Fibroblast of lung (primary cell): ENCODE results near the gene TBC1D14.

ENCODE experiments used
- EZH2 ChIP-seq: IDR thresholded peaks from 2 replicates; pipeline ENCODE4 v1.5.1; 2012; ENCODE audit warnings: low read length, control low read depth, mild to moderate bottlenecking; ENCODE audit errors: missing control alignments
- TF ChIP-seq, protein P1 (sequence below), 2 donors: IDR thresholded peaks in 1 of 2; conservative IDR thresholded peaks in 1 of 2; 1 replicate in 1 of 2; 2 replicates in 1 of 2; pipeline ENCODE4 v1.5.1; 2011 to 2012; ENCODE audit warnings: low read length in 2 of 2, control low read depth in 1 of 2, inconsistent platforms in 1 of 2, low read depth in 1 of 2, mild to moderate bottlenecking in 1 of 2

DNA sequence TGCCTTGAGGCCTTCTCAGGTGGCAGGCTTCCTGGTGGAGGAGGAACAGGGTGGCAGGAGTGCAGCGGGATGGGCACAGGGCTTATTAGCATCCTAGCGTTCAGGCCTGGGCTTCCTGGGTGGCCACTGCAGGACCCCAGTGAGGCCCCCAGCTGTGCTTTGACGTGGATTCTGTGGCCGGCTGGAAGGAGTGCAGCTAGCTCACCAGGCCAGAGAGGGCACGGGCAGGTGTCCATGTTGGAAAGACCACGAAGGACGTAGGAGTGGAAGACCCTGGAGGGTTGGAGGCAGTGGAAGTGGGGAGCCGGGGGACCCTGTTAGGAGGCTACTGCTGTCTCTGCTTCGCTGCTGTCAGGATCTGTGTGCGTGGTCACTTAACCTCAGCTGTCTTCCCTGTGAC is 120.3 kb downstream of the TBC1D14 start:
- TF ChIP-seq, protein P1, sequence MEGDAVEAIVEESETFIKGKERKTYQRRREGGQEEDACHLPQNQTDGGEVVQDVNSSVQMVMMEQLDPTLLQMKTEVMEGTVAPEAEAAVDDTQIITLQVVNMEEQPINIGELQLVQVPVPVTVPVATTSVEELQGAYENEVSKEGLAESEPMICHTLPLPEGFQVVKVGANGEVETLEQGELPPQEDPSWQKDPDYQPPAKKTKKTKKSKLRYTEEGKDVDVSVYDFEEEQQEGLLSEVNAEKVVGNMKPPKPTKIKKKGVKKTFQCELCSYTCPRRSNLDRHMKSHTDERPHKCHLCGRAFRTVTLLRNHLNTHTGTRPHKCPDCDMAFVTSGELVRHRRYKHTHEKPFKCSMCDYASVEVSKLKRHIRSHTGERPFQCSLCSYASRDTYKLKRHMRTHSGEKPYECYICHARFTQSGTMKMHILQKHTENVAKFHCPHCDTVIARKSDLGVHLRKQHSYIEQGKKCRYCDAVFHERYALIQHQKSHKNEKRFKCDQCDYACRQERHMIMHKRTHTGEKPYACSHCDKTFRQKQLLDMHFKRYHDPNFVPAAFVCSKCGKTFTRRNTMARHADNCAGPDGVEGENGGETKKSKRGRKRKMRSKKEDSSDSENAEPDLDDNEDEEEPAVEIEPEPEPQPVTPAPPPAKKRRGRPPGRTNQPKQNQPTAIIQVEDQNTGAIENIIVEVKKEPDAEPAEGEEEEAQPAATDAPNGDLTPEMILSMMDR (conservative IDR thresholded peaks at IDR 0.05 in 1 of 2, IDR thresholded peaks at IDR 0.05 in 1 of 2; ENCODE audit: low read depth in 1 of 2, low read length in 2 of 2) = no peak
- no peak for TF ChIP-seq EZH2
